Transverse colon (tissue), 4 donors: Measurements from ENCODE around the gene SHROOM2. TPM values are rescaled to one million over a fixed set of nuclear protein-coding genes. Genes with fewer than 3 reads are reported as not detected.

Experiments
- DNase-seq: peaks from one replicate; pipeline ENCODE4 v3.0.0-alpha.2; 2019
- H3K27ac ChIP-seq, 4 donors: fragments of 200-600 bp; sonication (generic); 2 replicates each; pipeline ENCODE4 v1.5.1; 2016 to 2018; ENCODE audit warnings: inconsistent platforms in 4 of 4
- H3K27me3 ChIP-seq: fragments of 200-600 bp; sonication (generic); 2 replicates; pipeline ENCODE4 v1.5.1; 2017; ENCODE audit warnings: inconsistent platforms
- H3K36me3 ChIP-seq, 4 donors: fragments of 200-600 bp; sonication (generic); 2 replicates each; pipeline ENCODE4 v1.5.1; 2017 to 2019; ENCODE audit warnings: inconsistent platforms in 4 of 4
- H3K4me1 ChIP-seq, 4 donors: fragments of 200-600 bp; sonication (generic); 2 replicates each; pipeline ENCODE4 v1.5.1; 2017 to 2020; ENCODE audit warnings: inconsistent platforms in 4 of 4
- H3K4me3 ChIP-seq, 4 donors: fragments of 200-600 bp; sonication (generic); 1 replicate in 1 of 4; 2 replicates in 3 of 4; pipeline versions ENCODE4 v1.5.1 to v1.6.1; 2017 to 2019; ENCODE audit warnings: inconsistent platforms in 4 of 4
- H3K9me3 ChIP-seq, 2 donors: fragments of 200-600 bp; sonication (generic); 2 replicates each; pipeline ENCODE4 v1.5.1; 2017 to 2019; ENCODE audit warnings: inconsistent platforms in 2 of 2
- CTCF ChIP-seq, 5 experiments: fragments of 200-600 bp in 3 of 5; fragments of 450-650 bp in 2 of 5; sonication (generic) in 3 of 5; IDR thresholded peaks; 1 replicate in 2 of 5; 2 replicates in 3 of 5; pipeline ENCODE4 v1.5.1; 2016 to 2017; ENCODE audit warnings: antibody characterized with exemption in 5 of 5, inconsistent platforms in 3 of 5, mild to moderate bottlenecking in 2 of 5, moderate library complexity in 1 of 5
- EP300 ChIP-seq: sonication (generic); formaldehyde crosslinking; IDR thresholded peaks from one replicate; pipeline ENCODE4 v1.6.1; 2017; ENCODE audit warnings: antibody characterized with exemption, low read depth
- POLR2A ChIP-seq: fragments of 450-650 bp; IDR thresholded peaks from one replicate; pipeline ENCODE4 v1.6.1; 2016; ENCODE audit warnings: antibody characterized with exemption, mild to moderate bottlenecking, moderate library complexity
- POLR2AphosphoS5 ChIP-seq, 3 donors: sonication (generic); formaldehyde crosslinking; IDR thresholded peaks; one replicate each; pipeline ENCODE4 v1.6.1; 2016; ENCODE audit warnings: antibody characterized with exemption in 3 of 3
- WGBS, 2 donors: methylation state at CpG; one replicate each; pipeline ENCODE4 v1.1.5; 2018; ENCODE audit warnings: low coverage in 1 of 2; 5-methylcytosine and 5-hydroxymethylcytosine counted together
- in situ Hi-C, 4 donors: fragments of 200-750 bp; cut with MboI; loops; one replicate each; pipeline versions ENCODE4 v1.15.0 to v1.15.1; 2017; ENCODE audit warnings: low sequenced_read_pairs in 3 of 4, low pct_ligation_motif_present in 1 of 4, low pct_unique_long_range_greater_than_20kb in 1 of 4
- intact Hi-C: fragments of 100-400 bp; cut with DNase I; formaldehyde crosslinking; loops from one replicate; pipeline ENCODE4 v1.15.1; 2023; ENCODE audit warnings: low total_unique reads
- total RNA-seq, 4 donors: library from RNA; depleted of rRNA; stranded (reverse); fragments of >200 nt; gene quantifications; one replicate each; pipeline ENCODE4 v1.1.0, GENCODE V29; 2016

Gene SHROOM2
- total RNA-seq, 4 donors from 2014 or later: 8.9 to 20.6 (median 11.3) TPM

DNA sequence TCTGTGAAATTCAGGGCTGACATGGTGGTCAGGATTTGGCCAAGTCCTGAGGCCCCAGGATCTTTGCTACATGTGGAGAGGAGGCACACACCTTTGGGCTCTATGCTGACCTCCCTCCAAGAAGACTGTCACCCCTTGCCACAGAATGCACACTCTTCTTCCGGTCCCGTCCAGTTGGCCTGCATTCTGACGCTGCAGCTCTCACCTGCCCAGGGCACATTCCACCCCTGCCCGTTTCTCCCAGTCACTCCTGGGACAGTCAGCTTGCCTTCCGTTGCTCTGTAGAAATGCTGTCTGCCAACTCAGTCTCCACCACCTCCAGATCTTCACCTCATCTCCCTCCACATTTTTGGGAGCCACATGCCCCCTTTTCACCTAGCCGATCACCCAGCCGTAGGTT, 76.7 kb downstream of the SHROOM2 start:
- in situ Hi-C loops: no loop called here
- H3K27me3 ChIP-seq: no peaks in the 10 kb centered on the region
- TF ChIP-seq EP300: no peak
- no peak for TF ChIP-seq POLR2AphosphoS5 (IDR thresholded peaks at IDR 0.05)
- no peak for TF ChIP-seq CTCF (IDR thresholded peaks at IDR 0.05)
- no peaks in the 10 kb centered on the region for H3K36me3 ChIP-seq
- no peaks in the 10 kb centered on the region for H3K9me3 ChIP-seq
- H3K4me3 ChIP-seq: no peak overlapping the region
- WGBS, 2 donors: 86% methylated on average over 7 of the region's 7 CpGs; no CpG with 5 or more reads in 1 of the 2 donors
- H3K27ac ChIP-seq: no peak overlapping the region
- intact Hi-C loops: no loop called here
- H3K4me1 ChIP-seq: no peaks in the 10 kb centered on the region
- no peak for DNase-seq

- H3K36me3 ChIP-seq: no peaks in the 10 kb centered on the region
- no peak for DNase-seq
- in situ Hi-C loops: no loop called here
- H3K27ac ChIP-seq: no peak overlapping the region
- no peaks in the 10 kb centered on the region for H3K9me3 ChIP-seq
- WGBS, 2 donors: 80% methylated on average over 10 of the region's 10 CpGs; no CpG with 5 or more reads in 1 of the 2 donors
- no peaks in the 10 kb centered on the region for H3K4me1 ChIP-seq
- no peaks in the 10 kb centered on the region for H3K27me3 ChIP-seq
- H3K4me3 ChIP-seq: no peak overlapping the region
- intact Hi-C loops: no loop called here
- TF ChIP-seq EP300: no peak
- TF ChIP-seq POLR2A: no peak
- TF ChIP-seq POLR2AphosphoS5 (IDR thresholded peaks at IDR 0.05): no peak
Measured at GRCh38 chrX:9864011-9864410, 77.8 kb downstream of the SHROOM2 start.

DNA sequence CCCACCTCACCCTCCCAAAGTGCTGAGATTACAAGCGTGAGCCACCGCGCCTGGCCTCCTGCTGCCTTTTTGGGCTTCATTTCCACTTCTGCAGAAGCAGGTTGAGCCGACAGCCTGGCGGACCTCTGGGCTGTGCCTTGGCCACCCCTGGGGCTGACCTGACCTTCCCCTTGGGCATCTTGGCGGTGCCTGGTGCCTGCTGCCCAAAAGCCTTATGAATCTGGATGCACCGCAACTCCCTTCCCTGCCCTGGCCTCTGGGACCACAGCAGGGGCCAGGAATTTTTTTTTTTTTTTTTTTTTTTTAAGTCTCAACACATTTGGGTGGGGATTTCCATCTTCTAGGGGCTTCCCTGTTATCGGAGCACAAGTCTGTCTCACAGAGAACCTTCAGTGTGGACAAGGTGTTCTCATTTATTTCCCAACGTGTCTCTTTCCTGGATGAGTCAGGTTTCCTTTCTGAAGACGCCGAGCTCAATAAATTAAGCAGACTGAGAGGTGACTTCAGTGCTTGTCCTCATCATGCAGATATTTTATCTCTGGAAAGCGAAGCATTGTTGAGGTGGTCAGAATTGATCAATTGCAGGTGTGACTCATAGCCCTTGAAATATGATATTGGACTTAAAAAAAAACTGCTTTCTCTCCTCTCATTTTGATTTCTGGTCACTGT, 79.7 kb downstream of the SHROOM2 start:
- Histone ChIP-seq H3K9me3 (no peaks in the 10 kb centered on the region), H3K4me1 (no peaks in the 10 kb centered on the region), H3K36me3 (no peaks in the 10 kb centered on the region), H3K4me3 (no peak overlapping the region), H3K27me3 (no peaks in the 10 kb centered on the region), H3K27ac (no peak overlapping the region)
- DNase-seq: no peak
- WGBS, 2 donors: 77% methylated on average over 11 of the region's 12 CpGs; no CpG with 5 or more reads in 1 of the 2 donors
- intact Hi-C loops (no loop called here), in situ Hi-C loops (no loop called here)
- TF ChIP-seq EP300 (no peak), CTCF (IDR thresholded peaks at IDR 0.05) (no peak), POLR2AphosphoS5 (IDR thresholded peaks at IDR 0.05) (no peak), POLR2A (no peak)

- TF ChIP-seq CTCF (IDR thresholded peaks at IDR 0.05) (no peak), EP300 (no peak), POLR2A (no peak), POLR2AphosphoS5 (IDR thresholded peaks at IDR 0.05) (no peak)
- Histone ChIP-seq H3K4me1 (no peaks in the 10 kb centered on the region), H3K27me3 (no peaks in the 10 kb centered on the region), H3K36me3 (no peaks in the 10 kb centered on the region), H3K27ac (no peak overlapping the region), H3K9me3 (no peaks in the 10 kb centered on the region), H3K4me3 (no peak overlapping the region)
- 72% methylated on average over 13 of the region's 13 CpGs; no CpG with 5 or more reads in 1 of the 2 donors for WGBS, 2 donors
- in situ Hi-C loops (no loop called here), intact Hi-C loops (no loop called here)
- DNase-seq: no peak
Measured at GRCh38 chrX:9866633-9867032, 80.4 kb downstream of the SHROOM2 start.
